NCI-H2107 treated with DMSO at 0.1 percent for 48 hours (cell line): ENCODE measurements around the gene GHR.

ENCODE experiments used
- DNase-seq: peaks from one replicate; lab custom pipeline; 2025; ENCODE audit not compliant: unreplicated experiment; lab: John Stamatoyannopoulos, UW

Gene GHR

GRCh38 chr5:42461507-42461906 is 38.3 kb downstream of the GHR start:
- no peak for DNase-seq

- DNase-seq, result no peak
Measured at GRCh38 chr5:42462083-42462482, 38.8 kb downstream of the GHR start.

- DNase-seq, result no peak
Measured at GRCh38 chr5:42467572-42467971, 44.3 kb downstream of the GHR start.

- no peak for DNase-seq
Measured at GRCh38 chr5:42467981-42468524, 44.8 kb downstream of the GHR start.

GRCh38 chr5:42483472-42484154 is 60.4 kb downstream of the GHR start:
- no peak for DNase-seq

- DNase-seq, result no peak
Measured at GRCh38 chr5:42487077-42487476, 63.8 kb downstream of the GHR start.

- DNase-seq, result no peak
Measured at GRCh38 chr5:42487821-42488220, 64.6 kb downstream of the GHR start.

GRCh38 chr5:42490831-42491230 is 67.6 kb downstream of the GHR start:
- no peak for DNase-seq

GRCh38 chr5:42491699-42492098 is 68.5 kb downstream of the GHR start:
- no peak for DNase-seq

- DNase-seq, result no peak
Measured at GRCh38 chr5:42492974-42493373, 69.7 kb downstream of the GHR start.

GRCh38 chr5:42494414-42494813 is 71.2 kb downstream of the GHR start:
- DNase-seq, result no peak

- no peak for DNase-seq
Measured at GRCh38 chr5:42495914-42496313, 72.7 kb downstream of the GHR start.

GRCh38 chr5:42496397-42497156 is 73.3 kb downstream of the GHR start:
- DNase-seq, result no peak

- no peak for DNase-seq
Measured at GRCh38 chr5:42498000-42498399, 74.8 kb downstream of the GHR start.

GRCh38 chr5:42499016-42499415 is 75.8 kb downstream of the GHR start:
- no peak for DNase-seq

- no peak for DNase-seq
Measured at GRCh38 chr5:42500003-42500599, 76.9 kb downstream of the GHR start.

GRCh38 chr5:42502613-42503470 is 79.6 kb downstream of the GHR start:
- DNase-seq, result no peak

- DNase-seq, result no peak
Measured at GRCh38 chr5:42506662-42507061, 83.4 kb downstream of the GHR start.

GRCh38 chr5:42507451-42508097 is 84.3 kb downstream of the GHR start:
- no peak for DNase-seq

- no peak for DNase-seq
Measured at GRCh38 chr5:42513246-42513645, 90.0 kb downstream of the GHR start.

GRCh38 chr5:42514754-42515153 is 91.5 kb downstream of the GHR start:
- DNase-seq, result no peak
